PFSK-1 (cell line): ENCODE results near the gene SEMA3E.

Experiments
- FOXP2 ChIP-seq: optimal IDR thresholded peaks from 2 replicates; pipeline ENCODE3; 2011; ENCODE audit warnings: borderline replicate concordance, control low read depth, inconsistent platforms; ENCODE audit not compliant: insufficient read depth; ENCODE audit errors: extremely low read length, extremely low read depth
- POLR2AphosphoS5 ChIP-seq: IDR thresholded peaks from 2 replicates; pipeline ENCODE4 v1.6.1; 2012; ENCODE audit warnings: low read depth, mild to moderate bottlenecking, control low read depth, low read length, moderate library complexity
- SIN3A ChIP-seq: IDR thresholded peaks from 2 replicates; pipeline ENCODE4 v1.6.1; 2012; ENCODE audit warnings: mild to moderate bottlenecking, low read length, moderate library complexity, borderline replicate concordance; ENCODE audit not compliant: insufficient read depth
- TAF1 ChIP-seq: IDR thresholded peaks from 2 replicates; pipeline ENCODE4 v1.6.1; 2012; ENCODE audit warnings: low read length, control low read depth, borderline replicate concordance; ENCODE audit not compliant: insufficient read depth
- TF ChIP-seq, protein P1 (sequence below), 2 experiments: IDR thresholded peaks; 2 replicates each; pipeline versions ENCODE4 v1.6.1 to v1.8.0; 2011 to 2012; ENCODE audit warnings: low read depth in 2 of 2, low read length in 2 of 2, control low read depth in 1 of 2, inconsistent platforms in 1 of 2, mild to moderate bottlenecking in 1 of 2, moderate library complexity in 1 of 2; ENCODE audit not compliant: insufficient read depth in 1 of 2

Gene SEMA3E

DNA sequence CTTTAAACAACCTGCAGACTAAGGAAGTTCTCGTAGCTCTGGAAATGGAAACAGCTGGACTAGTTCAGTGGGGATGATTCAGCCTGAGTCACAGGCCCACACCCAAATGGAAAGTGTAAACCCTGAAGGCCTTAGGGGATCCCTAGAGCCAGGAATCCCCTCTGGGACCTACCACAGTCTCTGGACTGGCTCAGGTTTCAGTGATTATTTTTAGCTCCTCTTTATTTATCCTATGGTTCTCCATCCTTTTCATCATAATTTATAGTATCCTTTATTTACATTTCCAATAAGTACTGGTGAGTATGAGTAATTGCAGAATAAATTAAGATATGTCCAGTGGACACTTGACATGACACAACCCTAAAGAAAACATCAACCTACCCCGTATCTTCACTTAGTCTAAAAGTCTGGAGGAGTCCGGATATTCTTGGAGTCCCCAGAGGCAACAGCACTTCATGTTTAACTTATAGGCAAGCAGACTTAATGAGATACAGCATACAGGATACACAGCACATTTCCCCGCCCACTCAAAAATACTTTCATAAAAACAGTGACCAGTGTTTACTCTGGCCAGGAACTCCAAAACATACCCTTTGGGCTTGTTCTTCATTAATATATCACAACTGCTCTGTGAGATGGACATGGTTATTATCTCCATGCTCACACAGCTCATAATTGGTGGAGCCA is 28.4 kb upstream of the SEMA3E start:
- TF ChIP-seq SIN3A = peak; percentile 62; the same call in 1 of the 2 replicates
- peak; percentile 73 for TF ChIP-seq FOXP2
- TF ChIP-seq, protein P1, sequence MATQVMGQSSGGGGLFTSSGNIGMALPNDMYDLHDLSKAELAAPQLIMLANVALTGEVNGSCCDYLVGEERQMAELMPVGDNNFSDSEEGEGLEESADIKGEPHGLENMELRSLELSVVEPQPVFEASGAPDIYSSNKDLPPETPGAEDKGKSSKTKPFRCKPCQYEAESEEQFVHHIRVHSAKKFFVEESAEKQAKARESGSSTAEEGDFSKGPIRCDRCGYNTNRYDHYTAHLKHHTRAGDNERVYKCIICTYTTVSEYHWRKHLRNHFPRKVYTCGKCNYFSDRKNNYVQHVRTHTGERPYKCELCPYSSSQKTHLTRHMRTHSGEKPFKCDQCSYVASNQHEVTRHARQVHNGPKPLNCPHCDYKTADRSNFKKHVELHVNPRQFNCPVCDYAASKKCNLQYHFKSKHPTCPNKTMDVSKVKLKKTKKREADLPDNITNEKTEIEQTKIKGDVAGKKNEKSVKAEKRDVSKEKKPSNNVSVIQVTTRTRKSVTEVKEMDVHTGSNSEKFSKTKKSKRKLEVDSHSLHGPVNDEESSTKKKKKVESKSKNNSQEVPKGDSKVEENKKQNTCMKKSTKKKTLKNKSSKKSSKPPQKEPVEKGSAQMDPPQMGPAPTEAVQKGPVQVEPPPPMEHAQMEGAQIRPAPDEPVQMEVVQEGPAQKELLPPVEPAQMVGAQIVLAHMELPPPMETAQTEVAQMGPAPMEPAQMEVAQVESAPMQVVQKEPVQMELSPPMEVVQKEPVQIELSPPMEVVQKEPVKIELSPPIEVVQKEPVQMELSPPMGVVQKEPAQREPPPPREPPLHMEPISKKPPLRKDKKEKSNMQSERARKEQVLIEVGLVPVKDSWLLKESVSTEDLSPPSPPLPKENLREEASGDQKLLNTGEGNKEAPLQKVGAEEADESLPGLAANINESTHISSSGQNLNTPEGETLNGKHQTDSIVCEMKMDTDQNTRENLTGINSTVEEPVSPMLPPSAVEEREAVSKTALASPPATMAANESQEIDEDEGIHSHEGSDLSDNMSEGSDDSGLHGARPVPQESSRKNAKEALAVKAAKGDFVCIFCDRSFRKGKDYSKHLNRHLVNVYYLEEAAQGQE (IDR thresholded peaks at IDR 0.05; ENCODE audit: insufficient read depth in 1 of 2, low read depth in 2 of 2, low read length in 2 of 2) = peak in 1 of 2 experiments; percentile 52; a peak in 2 of 4 replicates
- peak; percentile 59; the same call in 1 of the 2 replicates for TF ChIP-seq TAF1
- peak; percentile 52; the same call in 1 of the 2 replicates for TF ChIP-seq POLR2AphosphoS5

DNA sequence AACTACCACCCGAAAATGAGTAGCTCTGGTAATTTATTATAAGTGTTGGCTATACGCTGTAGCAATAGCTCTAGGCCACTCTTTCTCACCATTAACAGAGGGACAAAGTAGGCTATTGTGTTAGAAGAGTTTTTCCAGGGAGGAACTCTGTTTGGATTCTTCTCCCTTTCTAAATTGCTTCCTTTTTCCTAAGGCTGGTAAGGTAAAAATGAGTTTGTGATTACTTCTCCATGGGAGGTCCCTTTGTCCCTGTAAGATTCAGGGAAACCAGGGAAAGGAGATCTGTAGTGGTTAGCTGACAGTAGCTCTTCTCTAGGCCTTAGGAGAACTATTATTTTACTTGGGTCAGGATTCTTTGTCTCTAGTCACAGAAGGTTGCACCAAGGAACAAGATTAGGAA is 23.2 kb upstream of the SEMA3E start:
- TF ChIP-seq, protein P1 (IDR thresholded peaks at IDR 0.05; ENCODE audit: insufficient read depth in 1 of 2, low read depth in 2 of 2, low read length in 2 of 2) = no peak
- no peak for TF ChIP-seq FOXP2
- TF ChIP-seq POLR2AphosphoS5 = no peak
- TF ChIP-seq TAF1 = no peak
- no peak for TF ChIP-seq SIN3A

DNA sequence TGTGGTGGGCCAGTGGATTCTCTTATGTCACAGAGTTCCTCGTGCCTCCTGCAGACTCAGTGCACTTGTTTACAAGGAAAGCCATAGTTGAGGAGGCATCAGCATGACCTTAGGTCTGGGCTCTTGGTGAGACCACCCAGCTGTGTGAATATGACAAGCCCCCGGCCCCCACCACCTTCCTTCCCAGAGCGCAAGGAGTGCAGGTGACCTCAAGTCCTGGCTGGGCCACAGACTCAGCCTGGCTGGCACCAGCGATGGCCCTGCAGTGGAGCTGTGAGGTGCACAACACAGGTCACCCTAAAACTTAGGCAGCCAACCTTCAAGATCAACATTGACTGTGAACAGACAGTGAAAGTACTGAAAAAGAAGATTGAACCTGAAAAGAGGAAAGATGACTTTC is 14.2 kb upstream of the SEMA3E start:
- TF ChIP-seq POLR2AphosphoS5 (no peak), TAF1 (no peak), FOXP2 (no peak)
- TF ChIP-seq, protein P1 (IDR thresholded peaks at IDR 0.05; ENCODE audit: insufficient read depth in 1 of 2, low read depth in 2 of 2, low read length in 2 of 2) = no peak

DNA sequence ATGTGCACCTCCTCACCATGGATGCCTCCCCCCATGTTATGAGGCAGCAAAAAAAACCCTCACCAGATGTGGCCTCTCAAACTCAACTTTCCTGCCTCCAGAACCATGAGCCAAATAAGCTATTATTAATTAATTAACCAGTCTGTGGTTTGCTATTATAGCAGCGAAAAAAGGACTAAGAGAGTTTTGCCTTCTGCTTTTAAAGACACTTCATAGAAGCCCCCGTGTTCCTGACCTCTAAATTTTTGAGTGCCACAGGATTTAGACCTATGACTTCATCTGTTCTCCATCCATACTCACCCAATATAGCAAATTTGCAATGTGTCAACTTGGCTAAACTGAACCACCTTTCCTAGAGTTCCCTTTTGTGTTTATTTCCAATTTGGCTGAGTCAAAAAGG is 9.2 kb upstream of the SEMA3E start:
- TF ChIP-seq POLR2AphosphoS5 (no peak), TAF1 (no peak), FOXP2 (no peak), SIN3A (no peak)
- TF ChIP-seq, protein P1 (IDR thresholded peaks at IDR 0.05; ENCODE audit: insufficient read depth in 1 of 2, low read depth in 2 of 2, low read length in 2 of 2) = no peak
